ENCODE measurements around the gene CCR3.

The CCR3 gene

GRCh38 chr3:46242120-46242519 lies at the start of gene CCR3:
Gene CCR3 (plus strand): TSS chr3:46242460. CDS start chr3:46265159, 22,699 bp downstream.
- no peak within 1 kb of the TSS for H3K4me3 ChIP-seq (ENCODE audit: low read depth, low read length)
- peak; percentile 65 for DNase-seq (ENCODE audit: low read depth)
- TF ChIP-seq CTCF (IDR thresholded peaks at IDR 0.05; ENCODE audit: low read depth, low read length) = no peak
- TF ChIP-seq, protein P1, sequence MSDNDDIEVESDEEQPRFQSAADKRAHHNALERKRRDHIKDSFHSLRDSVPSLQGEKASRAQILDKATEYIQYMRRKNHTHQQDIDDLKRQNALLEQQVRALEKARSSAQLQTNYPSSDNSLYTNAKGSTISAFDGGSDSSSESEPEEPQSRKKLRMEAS (IDR thresholded peaks at IDR 0.05; ENCODE audit: low read depth, low read length) = no peak
- TF ChIP-seq POLR2A (IDR thresholded peaks at IDR 0.05; ENCODE audit: extremely low read depth, insufficient read length) = no peak
- TF ChIP-seq MYC (IDR thresholded peaks at IDR 0.05; ENCODE audit: low read depth, low read length) = no peak

DNA sequence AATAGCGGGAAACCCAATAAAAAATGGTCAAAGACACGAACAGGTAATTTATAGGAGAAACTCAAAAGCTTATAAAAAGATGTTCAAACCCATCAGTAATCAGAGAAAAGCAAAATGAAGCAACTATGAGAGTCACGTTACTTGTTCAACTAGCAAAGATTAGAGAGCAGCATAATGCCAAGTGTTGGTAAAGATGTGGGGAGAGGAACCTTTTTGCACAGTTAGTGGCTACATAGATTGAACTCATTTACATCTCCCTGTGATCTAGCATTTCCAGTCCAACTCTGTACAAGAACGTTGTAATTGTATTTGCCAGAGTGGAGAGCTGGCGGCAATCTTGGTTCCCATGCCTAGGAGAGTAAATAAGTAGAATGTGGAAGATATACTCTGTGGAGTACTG lies 49.3 kb upstream of the CCR3 start:
- no peak overlapping the region for H3K4me3 ChIP-seq (ENCODE audit: low read depth, low read length)
- DNase-seq (ENCODE audit: low read depth) = no peak
- TF ChIP-seq CTCF (IDR thresholded peaks at IDR 0.05; ENCODE audit: low read depth, low read length) (no peak), POLR2A (IDR thresholded peaks at IDR 0.05; ENCODE audit: extremely low read depth, insufficient read length) (no peak), MYC (IDR thresholded peaks at IDR 0.05; ENCODE audit: low read depth, low read length) (no peak)
- TF ChIP-seq, protein P1 (IDR thresholded peaks at IDR 0.05; ENCODE audit: low read depth, low read length) = no peak

- no peak for TF ChIP-seq CTCF (IDR thresholded peaks at IDR 0.05; ENCODE audit: low read depth, low read length)
- no peak for TF ChIP-seq POLR2A (IDR thresholded peaks at IDR 0.05; ENCODE audit: extremely low read depth, insufficient read length)
- TF ChIP-seq, protein P1 (IDR thresholded peaks at IDR 0.05; ENCODE audit: low read depth, low read length) = no peak
- no peak overlapping the region for H3K4me3 ChIP-seq (ENCODE audit: low read depth, low read length)
- peak; percentile 70 for DNase-seq (ENCODE audit: low read depth)
These were observed 48.8 kb upstream of the CCR3 start for GRCh38 chr3:46193436-46193835.

- no peak overlapping the region for H3K4me3 ChIP-seq (ENCODE audit: low read depth, low read length)
- TF ChIP-seq, protein P1 (IDR thresholded peaks at IDR 0.05; ENCODE audit: low read depth, low read length) = no peak
- TF ChIP-seq CTCF (IDR thresholded peaks at IDR 0.05; ENCODE audit: low read depth, low read length) = no peak
- TF ChIP-seq POLR2A (IDR thresholded peaks at IDR 0.05; ENCODE audit: extremely low read depth, insufficient read length) = no peak
- TF ChIP-seq MYC (IDR thresholded peaks at IDR 0.05; ENCODE audit: low read depth, low read length) = no peak
- no peak for DNase-seq (ENCODE audit: low read depth)
These were observed 47.2 kb upstream of the CCR3 start for GRCh38 chr3:46194868-46195553.

DNA sequence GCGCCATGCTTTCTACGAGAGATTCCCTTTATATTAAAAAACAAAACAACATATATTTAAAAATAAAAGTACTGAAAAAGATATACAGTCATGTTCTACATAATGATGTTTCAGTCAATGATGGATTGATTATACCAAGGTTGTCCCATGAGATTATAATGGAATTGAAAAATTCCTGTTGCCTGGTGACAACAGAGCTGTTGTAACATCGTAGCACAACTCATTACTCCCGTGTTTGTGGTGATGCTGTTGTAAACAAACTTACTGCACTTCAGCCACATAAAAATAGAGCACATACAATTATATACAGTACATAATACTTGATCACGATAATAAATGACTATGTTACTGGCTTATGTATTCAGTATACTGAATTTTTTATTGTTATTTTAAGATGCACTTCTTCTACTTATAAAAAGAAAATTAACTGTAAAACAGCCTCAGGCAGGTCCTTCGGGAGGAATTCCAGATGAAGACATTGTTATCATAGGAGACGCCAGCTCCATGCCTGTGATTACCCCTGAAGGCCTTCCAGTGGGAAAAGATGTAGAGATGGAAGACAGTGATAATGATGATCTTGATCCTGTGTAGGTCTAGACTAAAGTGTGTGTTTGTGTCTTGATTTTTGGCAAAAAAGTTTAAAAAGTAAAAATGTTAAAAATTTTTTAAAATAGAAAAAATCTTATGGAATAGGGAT lies 45.9 kb upstream of the CCR3 start:
- TF ChIP-seq, protein P1 (IDR thresholded peaks at IDR 0.05; ENCODE audit: low read depth, low read length) = no peak
- TF ChIP-seq CTCF (IDR thresholded peaks at IDR 0.05; ENCODE audit: low read depth, low read length) = no peak
- no peak for TF ChIP-seq MYC (IDR thresholded peaks at IDR 0.05; ENCODE audit: low read depth, low read length)
- no peak for TF ChIP-seq POLR2A (IDR thresholded peaks at IDR 0.05; ENCODE audit: extremely low read depth, insufficient read length)
- DNase-seq (ENCODE audit: low read depth) = no peak
- no peak overlapping the region for H3K4me3 ChIP-seq (ENCODE audit: low read depth, low read length)
